Tongue (tissue), 2 donors: ENCODE measurements around the gene ADAMTS14. TPM values are rescaled to one million over a fixed set of nuclear protein-coding genes. Genes with fewer than 3 reads are reported as not detected.
A peak's percentile ranks its signal among the peaks of the same experiment; 100 is the strongest.

Experiments
- DNase-seq: peaks from one replicate; pipeline ENCODE4 v3.0.0-alpha.2; 2015
- total RNA-seq: library from RNA; depleted of rRNA; stranded (reverse); fragments of >200 nt; gene quantifications from one replicate; pipeline ENCODE4 v1.2.3, GENCODE V29; 2014

Gene ADAMTS14
- total RNA-seq, 1 donor from 2014 or later = 12.6 TPM

DNA sequence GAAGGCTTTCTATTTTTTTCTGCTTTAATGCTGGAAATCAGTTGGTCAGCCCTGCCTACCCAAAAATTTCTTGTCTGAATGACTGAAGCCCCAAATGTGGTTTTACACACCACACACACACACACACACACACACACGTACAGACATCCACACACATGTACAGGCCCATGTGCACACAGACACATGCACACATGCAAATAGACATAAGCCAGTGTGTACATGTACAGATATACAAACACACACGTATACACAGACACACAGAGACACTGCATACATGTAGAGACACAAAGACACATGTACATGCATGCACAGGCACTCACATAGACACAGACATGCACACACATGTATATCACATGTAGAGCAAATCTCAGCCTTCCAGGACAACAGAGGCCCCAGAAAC lies 58.6 kb downstream of the ADAMTS14 start:
- no peak for DNase-seq

DNA sequence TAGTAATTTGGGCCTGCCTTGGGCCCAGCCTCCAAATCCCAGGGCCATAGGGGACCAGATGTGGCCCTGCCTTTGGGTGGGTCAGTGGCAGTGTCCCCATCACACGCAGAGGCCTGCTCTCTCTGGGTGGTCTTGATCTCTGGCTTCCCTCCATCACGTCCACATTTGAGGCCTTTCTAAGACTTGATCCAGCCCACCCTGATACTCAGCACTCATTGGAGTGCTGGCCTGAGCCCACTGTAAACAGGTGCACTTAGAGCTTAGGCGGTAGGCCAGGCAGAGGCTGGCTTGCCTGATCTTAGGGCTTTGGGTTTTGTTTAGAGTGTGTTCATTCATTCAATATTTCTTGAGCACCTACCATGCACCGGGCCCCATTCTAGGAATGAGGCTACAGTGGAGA lies 60.3 kb downstream of the ADAMTS14 start:
- DNase-seq = peak; percentile 62

DNA sequence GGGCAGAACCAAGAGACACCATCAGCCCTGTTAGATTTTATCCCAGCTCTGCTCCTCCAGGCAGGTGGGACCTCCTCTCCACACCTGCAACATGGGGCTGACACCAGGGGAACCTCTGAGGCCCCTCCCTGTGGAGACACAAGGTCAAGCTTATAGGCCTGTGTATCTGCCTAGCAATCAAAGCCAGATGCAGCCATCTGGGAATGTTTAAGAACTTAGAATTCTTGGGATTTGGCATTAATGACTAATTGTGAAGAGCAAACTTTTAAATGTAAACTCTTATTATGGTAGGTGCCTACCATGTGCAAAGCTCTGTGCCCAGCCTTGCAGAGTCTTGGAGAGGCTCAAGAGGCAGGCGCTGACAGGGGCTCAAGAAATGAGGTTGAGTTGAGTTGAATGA lies 60.7 kb downstream of the ADAMTS14 start:
- DNase-seq = no peak

DNA sequence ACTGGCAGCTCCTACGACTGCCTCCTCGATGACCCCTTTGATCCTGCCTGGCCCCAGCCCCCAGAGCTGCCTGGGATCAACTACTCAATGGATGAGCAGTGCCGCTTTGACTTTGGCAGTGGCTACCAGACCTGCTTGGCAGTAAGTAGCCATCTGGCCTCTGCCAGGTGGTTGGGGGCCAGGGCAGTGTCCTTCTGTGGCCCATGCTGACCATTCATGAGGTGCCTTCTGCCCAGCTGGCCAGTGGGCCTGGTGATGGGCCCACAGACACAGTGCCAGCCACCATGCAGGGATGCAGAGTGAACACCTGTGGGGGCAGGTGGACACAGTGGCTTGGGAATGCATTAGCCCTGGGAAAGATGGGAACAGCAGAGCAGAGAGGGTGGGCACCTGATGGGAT lies 62.9 kb downstream of the ADAMTS14 start:
- no peak for DNase-seq

DNA sequence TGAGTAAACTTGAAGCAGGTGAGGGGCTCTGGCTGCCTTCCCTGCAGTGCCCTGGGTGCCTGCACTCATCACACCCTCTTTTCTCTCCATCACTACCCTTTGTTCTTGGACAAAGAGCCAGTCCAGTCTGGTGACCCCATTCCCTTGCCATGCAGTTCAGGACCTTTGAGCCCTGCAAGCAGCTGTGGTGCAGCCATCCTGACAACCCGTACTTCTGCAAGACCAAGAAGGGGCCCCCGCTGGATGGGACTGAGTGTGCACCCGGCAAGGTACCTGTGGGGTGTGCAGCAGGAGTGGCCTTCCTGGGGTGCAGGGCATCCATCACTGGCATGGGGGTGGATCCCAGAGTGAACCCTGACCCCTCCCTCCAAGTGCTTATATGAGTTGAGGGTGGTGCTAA lies 64.2 kb downstream of the ADAMTS14 start:
- no peak for DNase-seq

DNA sequence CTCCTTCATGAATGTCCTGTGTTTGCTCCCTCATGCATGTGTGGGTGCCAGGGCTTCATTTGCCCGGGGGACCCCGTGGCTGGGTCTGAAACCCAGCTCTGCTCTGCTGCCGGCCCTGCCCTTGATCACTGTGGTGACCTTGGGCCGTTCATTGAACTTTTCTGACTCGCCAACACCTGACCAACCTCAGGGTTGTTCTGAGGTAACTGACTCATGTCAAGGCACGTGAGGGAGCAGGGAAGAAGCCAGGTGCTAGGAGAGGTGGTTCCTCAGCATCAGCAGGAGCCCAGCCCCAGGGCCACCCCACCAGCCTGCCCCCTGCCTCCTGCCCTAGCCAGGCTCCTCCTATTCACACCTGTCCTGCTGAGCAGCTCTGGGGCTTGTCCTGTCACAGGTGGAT lies 64.9 kb downstream of the ADAMTS14 start:
- no peak for DNase-seq

DNA sequence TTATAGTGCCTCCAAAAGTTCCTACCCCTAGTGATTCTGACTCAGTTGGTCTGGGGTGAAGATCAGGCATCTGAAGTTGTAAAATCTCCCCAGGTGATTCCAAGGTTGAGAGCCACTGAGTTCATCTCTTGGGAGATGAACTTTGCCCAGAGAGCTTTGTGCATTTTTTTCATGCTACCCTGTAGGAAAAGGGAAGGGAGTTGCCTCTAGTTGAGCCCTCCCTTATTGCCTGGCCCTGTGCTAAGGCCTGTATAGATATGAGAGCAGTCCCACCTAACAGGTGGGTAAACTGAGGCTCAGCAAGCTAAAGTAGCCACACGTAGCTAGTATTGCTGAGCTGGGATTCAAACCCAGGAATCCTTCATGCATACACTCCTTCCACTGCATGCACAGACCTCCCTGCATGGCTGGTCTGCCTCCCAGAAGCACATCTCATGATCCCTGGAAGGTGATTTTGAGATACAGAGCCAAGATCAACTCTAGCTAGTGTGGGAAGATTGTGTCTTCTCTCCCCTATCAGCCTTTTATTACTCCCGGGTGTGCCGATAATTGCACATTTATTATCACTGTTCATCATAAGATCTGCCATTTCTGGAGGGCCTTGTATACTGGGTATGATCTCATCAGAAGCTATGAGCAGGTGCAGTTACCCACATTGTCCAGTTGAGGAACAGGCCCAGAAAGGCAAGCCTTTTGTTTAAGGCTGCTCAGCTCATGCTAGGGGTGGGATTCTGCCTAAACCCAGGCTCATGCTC lies 65.9 kb downstream of the ADAMTS14 start:
- no peak for DNase-seq

DNA sequence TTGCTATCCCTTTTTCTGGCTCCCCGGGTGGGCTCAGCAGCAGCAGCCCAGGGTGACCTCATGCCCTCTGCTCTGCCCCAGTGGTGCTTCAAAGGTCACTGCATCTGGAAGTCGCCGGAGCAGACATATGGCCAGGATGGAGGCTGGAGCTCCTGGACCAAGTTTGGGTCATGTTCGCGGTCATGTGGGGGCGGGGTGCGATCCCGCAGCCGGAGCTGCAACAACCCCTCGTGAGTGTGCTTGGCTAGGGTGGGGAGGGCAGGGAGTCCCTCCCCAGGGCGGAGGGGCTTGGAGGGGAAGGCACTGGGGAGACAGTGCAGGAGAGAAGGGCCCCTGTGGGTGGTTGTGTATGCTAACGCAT lies 66.4 kb downstream of the ADAMTS14 start:
- DNase-seq = no peak

DNA sequence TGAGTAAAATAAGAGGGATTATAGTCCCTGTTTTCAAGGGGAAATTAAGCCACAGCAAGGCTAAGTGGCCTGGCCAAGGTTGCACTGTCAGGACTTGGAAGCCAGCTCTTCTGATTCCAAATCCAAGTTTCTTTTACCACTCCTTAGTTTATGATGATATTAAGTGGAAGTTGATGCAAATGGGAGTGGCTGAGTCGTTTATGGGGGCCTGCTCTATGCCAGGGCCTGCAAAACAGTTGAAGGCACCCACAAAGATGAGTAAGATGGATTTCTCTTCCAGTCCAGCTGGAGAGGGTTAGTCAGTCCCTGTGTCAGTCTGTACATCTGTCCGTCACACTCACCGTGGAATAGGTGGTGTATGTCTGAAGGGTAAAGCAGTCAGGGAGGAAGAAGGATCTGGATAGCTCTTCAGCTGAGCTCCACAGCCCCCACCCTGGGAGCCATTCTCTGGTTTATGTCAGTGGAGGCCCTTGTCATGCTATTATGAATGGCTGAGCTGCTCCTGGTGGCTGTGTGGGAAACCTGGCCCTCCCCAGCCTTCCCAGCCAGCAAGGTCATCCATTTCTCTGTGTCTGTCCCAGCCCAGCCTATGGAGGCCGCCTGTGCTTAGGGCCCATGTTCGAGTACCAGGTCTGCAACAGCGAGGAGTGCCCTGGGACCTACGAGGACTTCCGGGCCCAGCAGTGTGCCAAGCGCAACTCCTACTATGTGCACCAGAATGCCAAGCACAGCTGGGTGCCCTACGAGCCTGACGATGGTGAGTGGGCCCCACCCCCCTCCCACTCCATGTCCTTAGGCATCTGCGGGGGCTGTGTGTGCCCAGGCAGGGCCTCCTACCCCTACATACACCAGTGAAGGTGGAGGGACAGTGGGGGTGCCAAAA lies 68.3 kb downstream of the ADAMTS14 start:
- no peak for DNase-seq

DNA sequence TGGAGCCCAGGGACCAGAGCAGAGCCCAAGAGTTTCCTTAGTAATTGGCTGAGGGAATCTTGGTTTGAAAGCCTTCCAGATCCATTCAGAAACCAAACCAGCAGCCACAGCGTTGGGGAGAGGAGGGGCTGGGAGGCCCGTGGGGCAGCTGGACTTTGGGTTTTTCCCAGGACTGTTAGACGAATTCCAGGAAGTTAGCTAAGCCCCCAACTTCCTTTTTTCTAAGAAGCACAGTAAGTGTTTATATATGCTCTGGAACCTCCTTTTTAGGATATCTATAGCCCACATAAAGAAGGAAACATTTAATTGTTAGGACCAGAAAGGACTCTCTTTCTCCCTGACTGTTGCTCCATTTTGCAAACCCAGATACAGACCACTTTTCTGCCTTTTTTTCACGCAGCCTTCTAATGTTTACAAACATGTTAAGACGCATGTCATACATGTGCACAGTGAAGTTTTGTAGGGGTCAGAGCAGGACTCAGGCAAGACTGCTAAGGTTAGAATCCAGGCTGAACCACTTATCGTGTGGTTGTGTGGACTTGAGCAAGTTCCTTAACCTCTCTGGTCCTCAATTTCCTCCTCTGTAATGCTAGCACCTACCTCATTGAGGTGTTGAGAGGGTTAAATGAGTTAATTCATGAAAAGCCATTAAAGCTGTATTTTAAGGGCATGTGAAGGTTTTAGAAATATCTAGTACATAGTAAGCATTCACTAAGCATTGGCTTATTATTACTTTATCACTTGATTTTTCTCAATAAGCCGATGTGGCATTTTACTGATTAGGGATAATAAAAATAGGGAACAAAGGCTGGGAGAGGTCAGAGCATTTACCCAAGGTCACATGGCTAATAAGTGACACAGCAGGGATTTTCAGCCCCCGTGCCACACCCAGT lies 70.5 kb downstream of the ADAMTS14 start:
- DNase-seq = peak; percentile 92

DNA sequence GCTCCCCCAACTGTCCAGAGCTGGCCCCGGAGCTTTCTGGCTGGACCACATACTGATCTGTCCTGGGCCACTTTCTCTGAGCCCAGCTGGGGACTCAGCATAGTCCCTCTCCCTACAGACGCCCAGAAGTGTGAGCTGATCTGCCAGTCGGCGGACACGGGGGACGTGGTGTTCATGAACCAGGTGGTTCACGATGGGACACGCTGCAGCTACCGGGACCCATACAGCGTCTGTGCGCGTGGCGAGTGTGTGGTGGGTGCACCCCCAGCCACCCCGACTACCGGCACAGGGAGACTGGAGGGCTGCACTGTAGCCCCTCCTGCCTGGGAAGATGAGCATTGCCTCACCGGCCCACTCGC lies 71.1 kb downstream of the ADAMTS14 start:
- DNase-seq = no peak

DNA sequence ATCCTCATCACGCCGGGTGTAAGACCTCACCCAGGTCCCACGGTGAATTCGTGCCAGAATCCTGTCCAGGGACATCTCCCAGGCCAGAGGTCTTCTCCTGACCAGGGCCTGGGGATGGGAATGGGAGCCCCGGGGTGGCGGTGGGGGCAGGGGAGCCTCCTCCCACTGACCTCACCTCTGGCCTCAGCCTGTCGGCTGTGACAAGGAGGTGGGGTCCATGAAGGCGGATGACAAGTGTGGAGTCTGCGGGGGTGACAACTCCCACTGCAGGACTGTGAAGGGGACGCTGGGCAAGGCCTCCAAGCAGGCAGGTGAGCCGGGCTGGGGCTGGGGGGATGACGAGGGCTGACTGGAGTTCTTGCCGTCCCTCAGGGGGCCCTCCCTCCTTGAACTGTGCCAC lies 71.6 kb downstream of the ADAMTS14 start:
- no peak for DNase-seq

DNA sequence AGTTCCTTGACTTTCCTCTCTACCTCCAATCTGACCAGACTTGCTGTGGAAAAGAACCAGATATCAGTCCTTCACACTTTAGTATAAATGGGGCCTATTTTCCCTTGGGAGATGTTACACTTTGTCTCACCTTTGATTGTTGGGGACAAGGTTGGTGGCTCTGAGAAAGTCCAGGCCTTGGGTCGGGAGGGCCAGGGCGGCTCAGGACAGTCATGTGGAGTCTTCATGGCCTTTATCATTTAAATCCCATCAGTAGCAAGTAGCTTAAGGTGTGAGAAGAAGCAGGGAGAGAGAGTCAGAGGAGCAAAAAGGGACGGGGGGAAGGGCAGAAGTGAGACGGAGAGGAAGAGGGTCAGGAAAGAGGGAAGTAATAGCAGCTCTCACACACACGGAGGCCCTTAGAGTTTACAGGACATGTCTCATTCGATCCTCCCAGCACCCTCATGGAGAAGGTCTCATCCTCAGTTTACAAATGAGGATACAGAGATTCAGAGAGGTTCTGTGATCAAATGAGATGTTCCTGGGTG lies 72.4 kb downstream of the ADAMTS14 start:
- DNase-seq = no peak

DNA sequence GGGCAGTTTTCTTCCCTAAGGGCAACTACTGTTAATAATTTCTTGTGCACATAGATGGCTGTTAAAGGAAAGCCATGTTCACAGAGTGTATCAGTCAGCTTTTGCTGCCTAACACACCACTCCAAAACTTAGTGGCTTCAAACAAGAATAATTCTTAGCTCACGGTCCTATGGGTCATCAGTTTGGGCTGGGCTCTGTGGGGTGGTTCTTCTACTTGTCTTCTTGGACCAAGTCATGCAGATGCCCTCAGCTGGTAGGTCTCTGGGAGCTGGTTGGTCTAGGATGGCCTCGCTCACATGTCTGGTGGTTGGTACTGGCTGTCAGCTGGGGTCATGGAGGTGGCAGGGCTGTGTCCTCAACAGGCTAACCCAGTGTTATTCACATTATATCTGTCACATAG lies 73.2 kb downstream of the ADAMTS14 start:
- no peak for DNase-seq

DNA sequence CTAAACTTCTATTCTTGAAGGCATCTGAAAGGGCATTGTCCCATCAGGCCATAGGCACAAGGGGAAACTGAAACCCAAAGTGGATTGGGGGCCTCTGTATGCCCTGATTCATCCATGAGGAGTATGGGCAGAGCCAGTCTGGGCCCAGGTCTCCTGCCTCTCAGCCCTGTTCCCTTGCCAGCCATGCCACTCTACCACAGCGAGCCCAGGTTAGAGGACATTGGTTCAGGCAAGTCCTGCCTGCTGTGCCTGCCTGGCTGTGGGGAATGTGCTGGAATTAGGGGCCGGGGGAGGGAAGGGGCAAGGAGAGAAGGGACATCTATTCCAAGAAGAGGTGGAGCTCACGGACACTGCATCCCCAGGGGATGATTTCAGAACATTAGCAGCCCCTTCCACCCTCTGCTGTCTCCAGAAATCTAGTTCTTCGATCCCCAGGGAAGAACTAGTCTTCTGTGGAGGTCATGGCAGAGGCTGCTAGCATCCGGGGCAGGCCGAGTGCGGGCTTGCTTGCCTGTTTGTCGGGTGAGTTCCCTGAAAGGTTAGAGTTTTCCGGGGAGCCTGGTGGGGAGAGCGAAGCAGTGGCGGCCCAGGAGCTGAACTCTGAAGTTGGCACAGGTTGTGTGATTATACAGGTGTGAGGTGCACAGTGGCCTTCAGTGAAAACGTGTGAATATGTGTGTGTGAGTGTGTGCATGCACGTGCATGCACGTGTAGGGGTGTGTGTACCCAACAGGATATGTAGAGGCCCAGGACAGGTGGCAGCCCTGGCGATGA lies 75.1 kb downstream of the ADAMTS14 start:
- DNase-seq = no peak

DNA sequence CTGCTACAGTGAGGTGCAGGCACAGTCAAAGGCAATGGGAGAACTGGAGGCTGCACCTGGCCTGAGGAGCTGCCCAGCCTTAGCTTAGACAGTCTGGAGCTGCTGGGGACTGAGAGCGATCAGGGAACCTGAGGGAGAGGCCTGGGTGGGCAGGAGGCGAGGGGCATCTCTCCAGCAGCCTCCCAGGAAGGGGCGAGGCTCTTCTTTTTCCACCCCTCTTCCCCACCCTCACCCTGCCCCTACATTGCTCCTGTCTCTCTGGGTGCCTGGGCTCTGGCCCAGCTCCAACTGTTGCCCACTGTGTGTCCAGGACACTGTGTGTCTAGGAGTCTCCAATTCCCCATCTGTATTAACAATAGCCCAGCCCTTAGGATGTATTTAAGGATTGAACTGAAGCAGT lies 76.0 kb downstream of the ADAMTS14 start:
- DNase-seq = no peak

DNA sequence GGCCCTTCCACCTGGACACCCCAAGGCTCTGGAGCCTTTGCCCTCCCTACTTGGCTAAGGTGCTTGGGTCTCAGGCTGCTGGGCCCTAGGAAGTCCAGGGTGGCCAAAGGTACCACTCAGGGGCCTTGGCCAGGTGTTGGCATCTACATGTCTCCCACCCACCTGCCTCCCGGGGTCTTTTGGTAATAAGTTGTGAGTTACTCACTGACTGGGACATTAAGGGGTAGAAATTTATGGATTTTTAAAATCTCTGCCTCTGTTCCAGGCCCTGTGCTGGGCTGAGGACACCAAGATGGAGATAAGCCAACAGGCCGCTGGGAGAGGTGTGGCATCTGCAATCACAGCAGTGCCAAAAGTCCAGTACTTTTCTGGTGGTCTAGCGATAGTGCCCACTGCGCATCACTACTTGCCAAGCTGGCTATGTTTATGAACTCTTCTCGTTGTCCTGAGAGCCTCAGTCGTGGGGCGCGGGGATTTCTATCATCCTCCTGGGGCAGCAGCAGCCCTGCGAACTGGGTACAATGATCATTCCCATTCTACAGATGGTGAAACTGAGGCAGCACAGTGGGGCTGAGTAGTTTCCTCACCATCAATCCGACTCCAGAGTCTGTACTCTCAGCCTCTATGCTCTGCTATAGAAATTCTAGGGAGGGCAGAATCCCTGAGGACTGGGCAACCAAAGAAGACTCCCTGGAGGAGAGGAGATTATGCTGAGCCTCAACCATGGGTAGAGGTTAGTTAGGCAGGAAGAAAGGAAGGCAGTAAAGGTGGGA lies 76.7 kb downstream of the ADAMTS14 start:
- no peak for DNase-seq

DNA sequence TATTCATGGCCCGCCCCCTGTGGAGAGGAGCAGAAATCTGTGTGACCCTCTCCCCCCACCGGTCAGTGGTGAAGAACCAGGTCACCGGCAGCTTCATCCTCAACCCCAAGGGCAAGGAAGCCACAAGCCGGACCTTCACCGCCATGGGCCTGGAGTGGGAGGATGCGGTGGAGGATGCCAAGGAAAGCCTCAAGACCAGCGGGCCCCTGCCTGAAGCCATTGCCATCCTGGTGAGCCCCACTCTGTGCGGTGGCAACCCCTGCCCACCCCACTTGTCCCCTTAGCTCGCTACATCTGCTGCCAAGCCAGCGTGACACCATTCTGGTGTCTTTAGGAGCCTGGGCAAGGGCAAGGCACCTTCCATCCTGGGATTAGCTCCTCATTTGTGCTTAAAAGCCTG lies 77.5 kb downstream of the ADAMTS14 start:
- DNase-seq = no peak

DNA sequence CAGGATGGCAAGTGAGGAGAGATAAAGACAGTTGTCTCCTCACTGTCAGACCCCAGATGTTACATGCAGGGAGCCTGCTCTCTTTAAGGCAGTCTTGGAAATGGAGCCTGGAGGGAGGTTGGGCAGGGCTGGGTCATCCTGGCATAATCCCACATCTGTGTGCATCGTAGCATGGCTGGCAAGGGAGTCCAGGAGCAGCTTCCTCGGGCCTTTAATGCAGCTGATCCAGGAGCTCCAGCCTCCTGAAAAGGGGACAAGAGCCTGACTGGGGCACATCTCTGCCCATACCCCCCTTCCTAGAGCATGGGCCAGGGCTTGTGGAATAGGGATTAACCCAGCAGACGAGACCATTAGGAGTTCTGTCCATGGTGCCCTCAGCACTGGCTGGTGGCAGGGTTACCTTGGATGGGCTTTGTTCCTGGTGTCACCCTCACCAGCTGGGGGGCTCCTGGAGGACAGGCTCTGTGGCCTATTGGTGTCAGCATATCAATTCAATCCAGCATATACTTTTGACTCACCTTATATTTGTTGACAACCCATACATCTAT lies 77.9 kb downstream of the ADAMTS14 start:
- DNase-seq = no peak

DNA sequence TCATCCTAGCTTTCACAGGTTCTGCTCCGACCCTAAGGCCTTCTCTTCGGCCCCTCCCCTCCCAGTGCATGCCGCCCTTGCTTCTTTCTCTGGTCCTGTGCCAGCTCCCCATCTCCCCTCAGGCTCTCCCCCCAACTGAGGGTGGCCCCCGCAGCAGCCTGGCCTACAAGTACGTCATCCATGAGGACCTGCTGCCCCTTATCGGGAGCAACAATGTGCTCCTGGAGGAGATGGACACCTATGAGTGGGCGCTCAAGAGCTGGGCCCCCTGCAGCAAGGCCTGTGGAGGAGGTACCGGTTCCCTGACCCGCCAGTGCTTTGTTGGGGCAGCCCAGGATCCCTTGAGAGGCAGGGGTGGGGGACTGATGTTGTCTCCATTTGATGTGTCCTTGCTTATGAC lies 79.0 kb downstream of the ADAMTS14 start:
- no peak for DNase-seq

DNA sequence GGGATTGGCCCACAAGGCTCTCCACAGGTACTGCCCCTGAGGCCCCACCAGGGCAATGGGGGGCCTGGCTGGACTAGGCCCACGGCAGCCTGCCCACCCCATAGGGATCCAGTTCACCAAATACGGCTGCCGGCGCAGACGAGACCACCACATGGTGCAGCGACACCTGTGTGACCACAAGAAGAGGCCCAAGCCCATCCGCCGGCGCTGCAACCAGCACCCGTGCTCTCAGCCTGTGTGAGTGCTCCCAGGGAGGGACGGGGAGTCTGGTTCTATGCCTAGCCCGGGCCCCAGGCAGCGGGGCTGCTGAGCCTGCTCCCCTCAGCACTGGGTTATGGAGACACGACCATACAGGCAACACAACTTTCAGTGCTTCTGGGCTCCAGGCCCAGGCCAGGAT lies 79.7 kb downstream of the ADAMTS14 start:
- DNase-seq = no peak
